MV-4-11 (cell line): ENCODE measurements around the gene MARCHF4.

Experiments
- DNase-seq: peaks from one replicate; lab custom pipeline; 2025; lab: John Stamatoyannopoulos, UW

Gene MARCHF4, protein sequence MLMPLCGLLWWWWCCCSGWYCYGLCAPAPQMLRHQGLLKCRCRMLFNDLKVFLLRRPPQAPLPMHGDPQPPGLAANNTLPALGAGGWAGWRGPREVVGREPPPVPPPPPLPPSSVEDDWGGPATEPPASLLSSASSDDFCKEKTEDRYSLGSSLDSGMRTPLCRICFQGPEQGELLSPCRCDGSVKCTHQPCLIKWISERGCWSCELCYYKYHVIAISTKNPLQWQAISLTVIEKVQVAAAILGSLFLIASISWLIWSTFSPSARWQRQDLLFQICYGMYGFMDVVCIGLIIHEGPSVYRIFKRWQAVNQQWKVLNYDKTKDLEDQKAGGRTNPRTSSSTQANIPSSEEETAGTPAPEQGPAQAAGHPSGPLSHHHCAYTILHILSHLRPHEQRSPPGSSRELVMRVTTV

GRCh38 chr2:216371721-216372702 lies at the start of gene MARCHF4:
Gene MARCHF4, minus strand, starts transcription at chr2:216372483. Its CDS starts 2,223 bp downstream, at chr2:216370260.
- DNase-seq = no peak

DNA sequence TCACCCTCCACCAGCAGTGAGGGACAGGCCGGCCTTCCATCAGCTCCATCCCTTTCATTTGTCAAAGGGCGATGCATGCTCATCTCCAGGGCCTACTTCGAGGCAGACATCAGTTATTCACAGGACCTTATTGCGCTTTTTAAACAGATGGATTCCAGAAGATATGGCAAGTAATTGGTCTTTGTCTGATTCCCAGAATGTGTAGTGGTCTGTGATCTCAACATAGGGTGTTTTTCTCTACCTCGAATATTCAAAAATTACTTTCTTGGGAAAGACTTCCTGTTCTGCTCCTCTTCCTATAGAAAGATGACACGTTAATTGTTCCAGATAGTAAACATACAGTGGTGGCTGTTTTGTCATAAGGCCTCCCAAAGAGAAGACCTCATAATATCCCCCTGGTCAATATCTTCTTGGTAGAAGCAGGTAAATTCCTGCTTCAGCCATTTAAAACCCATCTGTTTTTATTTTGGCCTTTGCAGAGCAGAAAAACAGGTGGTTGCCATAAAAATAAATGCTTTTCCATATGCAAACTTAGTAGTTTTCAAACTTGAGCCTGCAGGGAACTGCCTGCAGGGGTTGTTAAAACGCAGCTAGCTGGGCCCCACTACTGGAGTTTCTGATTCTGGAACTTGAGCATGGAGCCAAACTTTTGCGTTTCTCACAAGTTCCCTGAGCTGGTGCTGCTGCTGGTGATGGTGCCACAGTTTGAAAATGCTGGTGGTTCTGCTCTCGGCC lies 48.3 kb upstream of the MARCHF4 start:
- no peak for DNase-seq

- no peak for DNase-seq
Measured at GRCh38 chr2:216418981-216419380, 46.7 kb upstream of the MARCHF4 start.

DNA sequence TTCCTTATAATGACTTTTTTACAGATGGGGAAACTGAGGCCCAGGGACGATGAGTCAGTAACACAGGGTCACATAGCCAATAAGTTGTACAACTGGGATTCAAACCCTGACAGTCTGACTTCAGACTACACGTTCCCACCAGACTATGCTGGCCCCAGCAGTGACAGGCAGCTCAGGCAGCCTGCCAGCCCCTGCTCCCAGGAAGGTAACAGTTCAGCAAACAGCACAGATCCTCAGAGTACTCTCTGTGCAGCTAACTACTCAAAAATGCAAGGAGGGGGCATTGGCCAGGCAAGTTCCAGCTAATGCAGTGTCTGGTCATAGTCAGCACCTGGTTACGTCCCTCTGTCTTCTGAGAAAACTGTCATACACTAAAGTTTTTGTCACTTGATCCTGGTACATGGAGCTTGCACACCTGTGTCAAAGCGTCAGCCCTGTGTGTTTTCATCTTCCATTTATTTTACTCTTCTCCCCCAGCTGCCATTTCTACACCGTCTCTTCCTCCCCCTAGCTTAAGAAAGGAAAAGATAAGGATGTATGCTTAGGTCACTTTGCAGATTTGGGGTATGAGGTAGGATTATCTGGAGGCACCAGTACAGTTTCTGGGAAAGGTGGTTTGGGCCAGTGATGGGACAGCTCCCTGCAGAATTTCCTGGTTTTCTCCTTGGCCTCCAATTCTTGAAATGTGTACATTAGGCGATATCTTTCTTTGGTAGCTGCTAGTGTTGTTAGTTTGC lies 44.5 kb upstream of the MARCHF4 start:
- no peak for DNase-seq

DNA sequence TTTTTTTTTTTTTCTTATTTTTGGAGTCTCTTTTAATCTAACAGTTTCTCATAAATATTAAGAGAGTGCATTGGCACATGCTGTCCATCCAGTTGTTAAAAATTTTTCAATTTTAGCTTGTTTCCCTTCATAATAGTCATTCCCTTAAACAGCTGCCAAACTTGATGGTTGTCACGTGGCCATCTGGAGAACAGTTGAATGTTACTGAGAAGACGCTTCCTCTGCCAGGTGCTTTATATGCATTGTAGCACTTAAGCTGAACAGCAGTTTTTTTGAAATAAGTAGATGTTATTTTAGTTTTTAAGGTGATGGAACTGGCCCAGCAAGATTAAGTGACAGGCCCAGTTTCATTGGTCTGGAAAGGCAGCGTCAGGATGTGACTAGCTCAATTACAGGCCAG lies 43.3 kb upstream of the MARCHF4 start:
- DNase-seq = no peak

DNA sequence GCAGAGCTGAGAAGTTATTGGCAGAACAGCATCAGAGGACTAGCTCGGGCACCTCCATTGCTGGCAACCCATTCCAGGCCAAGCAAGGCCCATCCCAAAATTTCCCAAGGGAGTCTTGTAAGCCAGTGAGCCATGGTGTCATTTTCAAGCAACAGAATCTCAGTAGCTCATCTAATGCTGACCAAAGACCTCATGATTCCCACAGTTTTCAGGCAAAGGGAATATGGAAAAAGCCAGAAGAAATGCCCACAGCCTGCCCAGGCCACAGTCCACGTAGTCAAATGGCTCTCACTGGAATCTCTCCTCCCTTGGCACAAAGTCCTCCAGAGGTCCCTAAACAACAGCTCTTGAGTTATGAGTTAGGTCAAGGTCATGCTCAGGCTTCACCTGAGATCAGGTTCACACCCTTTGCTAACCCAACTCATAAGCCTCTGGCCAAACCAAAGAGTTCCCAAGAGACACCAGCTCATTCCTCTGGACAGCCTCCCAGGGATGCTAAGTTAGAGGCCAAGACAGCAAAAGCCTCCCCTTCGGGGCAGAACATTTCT lies 42.6 kb upstream of the MARCHF4 start:
- no peak for DNase-seq

DNA sequence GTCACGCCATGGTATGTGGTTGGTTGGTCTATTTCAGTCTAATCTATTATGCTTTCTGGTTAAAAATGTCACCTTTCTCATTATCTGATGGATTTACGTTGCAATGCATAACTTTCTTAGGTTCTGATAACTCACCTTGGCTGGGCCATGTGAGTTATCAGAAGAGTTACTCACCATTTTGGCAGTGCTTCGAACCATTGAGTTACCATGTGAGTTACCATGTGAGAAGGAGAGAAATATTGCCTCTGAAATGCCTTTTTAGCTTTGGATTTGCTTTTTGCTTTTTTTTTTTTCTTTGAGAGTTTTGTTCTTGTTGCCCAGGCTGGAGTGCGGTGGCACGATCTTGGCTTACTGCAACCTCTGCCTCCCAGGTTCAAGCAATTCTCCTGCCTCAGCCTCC lies 41.6 kb upstream of the MARCHF4 start:
- DNase-seq = no peak

DNA sequence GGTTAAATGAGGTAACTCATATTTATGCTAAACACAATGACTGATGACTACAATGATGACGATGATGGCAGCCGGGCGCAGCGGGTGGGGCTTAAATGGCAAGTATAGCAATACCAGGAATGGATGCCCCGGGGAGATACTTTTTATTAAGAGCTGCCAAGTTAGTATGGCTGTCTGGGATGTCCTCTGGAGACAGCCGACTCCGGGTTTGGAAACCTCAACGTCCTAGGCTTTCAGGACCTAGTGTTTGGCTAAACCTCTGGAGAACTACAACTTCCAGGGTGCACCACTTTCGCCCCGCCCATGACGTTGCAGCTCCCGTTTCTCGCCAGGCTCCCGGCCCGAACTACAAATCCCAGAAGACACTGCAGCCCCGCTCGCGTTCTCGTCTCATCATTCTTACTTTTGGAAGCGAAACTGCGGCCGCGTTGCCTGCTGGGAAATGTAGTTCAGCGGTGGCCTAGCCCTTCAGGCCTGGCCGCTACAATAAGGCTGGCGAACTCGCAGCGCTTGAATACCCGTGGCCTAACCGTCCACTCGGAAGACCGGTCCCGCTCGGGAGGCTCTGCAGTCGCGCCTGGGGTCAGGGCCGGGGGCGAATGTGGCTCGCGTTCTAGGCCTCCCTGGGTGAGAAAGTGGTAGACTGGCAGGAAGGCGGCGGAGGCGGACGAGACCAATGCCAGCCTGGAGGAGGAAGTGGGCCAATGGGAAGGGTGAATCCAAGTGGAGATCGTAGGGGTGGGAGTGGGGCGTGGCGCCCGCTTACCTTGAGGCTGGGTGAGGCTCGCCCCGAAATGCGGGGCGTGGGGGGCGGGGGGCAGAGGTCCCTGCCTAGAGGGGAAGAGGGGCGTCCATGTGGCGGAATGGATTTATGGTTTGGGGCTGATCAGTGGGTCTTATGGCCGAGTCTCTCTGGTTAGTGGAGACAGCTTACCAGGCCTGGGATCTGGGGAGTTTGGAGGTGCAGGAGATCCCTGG lies 40.0 kb upstream of the MARCHF4 start, which contains the start of gene SMARCAL1:
Gene SMARCAL1, plus strand, starts transcription at position 463 of the 978 bp plus-strand sequence. CDS start 2,221 bp downstream, outside the sequence.
- peak; percentile 98 for DNase-seq

DNA sequence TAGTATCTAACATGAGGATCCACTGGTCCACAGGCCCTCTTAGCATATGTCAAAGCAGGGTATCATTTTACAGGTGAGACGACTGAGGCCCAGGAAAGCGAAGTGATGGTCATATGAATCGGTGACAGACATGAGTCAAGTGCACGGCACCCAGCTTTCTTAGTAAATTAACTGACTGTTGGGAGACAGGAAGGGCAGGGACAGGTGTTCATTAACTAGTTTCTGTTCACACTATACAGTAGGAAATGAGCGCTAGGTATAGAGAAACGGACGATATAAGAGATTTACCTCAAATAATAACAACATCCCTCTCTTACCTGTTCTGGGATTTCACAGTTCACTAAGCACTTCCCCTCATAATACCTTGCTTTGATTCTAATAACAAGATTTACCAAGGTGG lies 38.3 kb upstream of the MARCHF4 start:
- DNase-seq = no peak

DNA sequence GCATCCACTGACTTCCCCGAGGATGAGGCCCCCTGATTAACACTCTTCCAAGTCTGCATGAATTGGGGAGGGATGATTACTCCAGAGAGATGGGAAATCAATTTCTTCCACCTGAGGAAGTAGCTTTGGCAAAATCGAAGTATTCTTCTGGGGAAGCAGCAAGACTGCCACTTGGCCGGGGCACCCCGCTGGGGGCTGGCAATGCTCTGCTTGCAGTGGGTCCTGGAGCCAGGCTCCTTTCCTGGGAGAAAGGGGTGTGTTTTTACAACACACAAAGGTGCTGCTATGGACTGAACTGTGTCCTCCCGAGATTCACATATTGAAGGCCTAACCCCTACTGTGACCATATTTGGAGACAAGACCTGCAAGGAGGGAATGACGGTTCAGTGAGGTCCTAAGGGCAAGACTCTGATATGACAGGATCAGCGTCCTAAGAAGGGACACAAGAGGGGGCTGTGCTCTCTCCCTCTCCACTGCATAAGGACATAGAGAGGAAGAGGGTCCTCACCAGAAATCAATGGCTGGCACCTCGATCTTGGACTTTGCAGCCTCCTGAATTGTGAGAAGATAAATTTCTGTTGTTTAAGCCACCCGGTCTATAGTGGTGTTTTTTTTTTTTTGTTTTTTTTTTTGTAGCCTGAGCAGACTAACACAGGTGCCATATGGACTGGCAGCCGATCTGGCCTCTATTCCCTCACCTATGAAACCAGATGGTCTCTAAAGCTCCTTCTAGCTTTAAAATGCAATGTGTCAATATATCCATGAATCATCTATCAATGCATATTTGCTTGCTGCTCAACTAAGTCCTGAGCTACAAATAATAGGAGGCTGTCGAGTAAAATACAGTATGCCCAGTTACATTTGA lies 36.4 kb upstream of the MARCHF4 start:
- no peak for DNase-seq

DNA sequence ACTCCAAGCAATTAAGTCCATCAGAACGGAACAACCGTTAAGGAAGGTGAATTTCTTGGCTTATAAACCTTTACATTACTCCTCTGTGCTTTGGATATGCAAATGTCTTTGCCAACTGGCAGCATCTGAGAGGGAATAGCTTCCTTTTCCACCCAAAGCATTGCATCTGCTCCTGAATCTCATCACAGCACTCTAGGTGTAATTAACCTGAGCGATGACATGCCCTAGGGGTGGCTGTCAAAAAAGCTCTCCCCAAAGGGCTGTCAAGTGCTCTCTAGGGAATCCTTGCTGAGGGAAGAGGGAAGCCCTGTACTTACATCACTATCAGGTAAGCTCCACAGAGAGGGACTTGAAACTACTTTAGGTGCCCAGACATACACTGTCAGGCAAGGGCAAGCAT lies 34.5 kb upstream of the MARCHF4 start:
- DNase-seq = no peak

DNA sequence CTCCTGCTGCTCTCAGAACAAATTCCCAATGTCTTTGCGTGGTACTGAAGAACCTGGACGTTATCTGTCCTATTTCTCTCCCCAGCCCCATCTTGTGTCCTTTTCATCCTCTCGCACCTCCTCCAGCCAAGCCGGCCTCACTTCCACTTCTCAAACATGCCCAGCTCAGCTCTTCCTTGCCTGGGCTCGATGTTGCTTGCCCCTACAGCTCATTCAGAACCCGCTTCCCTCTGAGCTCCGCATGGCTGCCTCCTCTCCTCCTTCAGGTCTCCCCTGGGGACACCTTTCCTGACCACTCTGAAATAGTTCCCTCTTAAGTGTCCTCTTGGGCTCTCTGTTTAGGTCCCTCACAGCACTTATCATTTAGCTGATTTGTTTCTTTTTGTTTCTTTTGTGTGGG lies 33.3 kb upstream of the MARCHF4 start:
- no peak for DNase-seq

DNA sequence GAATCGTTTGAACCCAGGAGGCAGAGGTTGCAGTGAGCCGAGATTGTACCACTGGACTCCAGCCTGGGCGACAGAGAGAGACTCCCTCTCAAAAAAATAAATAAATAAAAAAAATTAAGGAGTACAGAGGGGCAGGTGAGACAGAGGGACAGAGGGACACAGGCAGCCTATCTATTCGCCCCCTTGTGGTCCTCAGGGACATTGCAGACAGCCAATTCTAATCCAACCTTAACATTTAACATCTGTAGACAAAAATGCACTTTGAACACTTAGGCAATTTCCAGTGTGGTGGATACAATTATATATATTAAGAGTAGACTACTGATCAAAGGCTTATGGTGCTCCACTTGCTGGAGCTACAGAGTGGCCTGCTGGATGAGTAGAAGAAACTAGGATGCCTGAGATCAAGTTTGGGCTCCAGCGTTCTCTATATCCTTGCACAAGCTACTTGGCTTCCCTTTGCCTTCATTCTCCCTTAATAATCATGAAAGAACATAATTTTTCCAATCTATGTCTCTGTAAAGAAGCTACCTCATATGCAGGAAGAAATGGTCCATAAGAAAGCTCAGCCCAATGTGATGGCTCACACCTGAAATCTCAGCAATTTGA lies 31.8 kb upstream of the MARCHF4 start:
- no peak for DNase-seq

DNA sequence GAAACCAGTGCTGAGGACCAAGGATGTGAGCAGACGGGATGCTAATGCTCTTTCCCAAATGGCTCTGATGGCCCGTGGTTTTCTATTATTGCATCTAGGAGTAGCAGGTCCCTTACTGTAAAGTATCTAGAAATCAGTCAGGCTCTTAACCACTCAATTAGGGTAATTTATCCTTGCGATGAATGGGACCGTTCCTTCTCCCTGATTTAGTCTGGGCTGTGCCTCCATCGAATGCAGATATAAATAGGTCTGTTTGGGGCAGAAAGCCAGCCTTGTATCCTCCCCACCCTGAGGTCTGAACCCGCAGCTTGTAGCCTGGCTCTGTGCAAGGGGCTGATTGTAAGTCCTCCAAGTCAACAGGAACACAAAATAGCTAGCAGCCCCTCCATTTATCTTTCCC lies 30.5 kb upstream of the MARCHF4 start:
- no peak for DNase-seq

DNA sequence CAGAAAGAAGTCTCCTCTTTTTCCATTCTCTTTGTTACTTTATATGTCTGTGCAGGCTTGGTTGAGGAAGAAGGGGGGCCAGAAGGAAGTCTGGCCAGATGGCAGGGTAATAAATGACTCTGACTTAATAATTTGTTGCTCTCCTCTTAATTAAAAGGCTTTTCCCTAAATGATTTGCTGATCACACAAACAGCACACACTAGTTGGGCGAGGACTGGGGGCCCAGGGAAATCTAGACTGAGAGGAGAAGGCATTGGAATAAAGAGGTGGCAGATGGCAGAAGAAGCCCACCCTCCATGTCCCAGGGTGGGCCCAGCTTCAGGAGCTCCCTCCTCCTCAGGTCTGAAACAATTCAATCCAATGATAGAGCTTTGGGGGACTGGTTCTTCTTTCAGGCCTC lies 27.3 kb upstream of the MARCHF4 start:
- DNase-seq = no peak

GRCh38 chr2:216394881-216395280 lies 22.6 kb upstream of the MARCHF4 start:
- DNase-seq = peak; percentile 70

GRCh38 chr2:216392945-216393840 lies 20.9 kb upstream of the MARCHF4 start:
- no peak for DNase-seq
